ENCODE measurements around the gene RBMS3.

The RBMS3 gene

GRCh38 chr3:29537889-29538609, 257.2 kb downstream of the RBMS3 start:
- DNase-seq = no peak

GRCh38 chr3:29538610-29538958, 257.7 kb downstream of the RBMS3 start:
- DNase-seq = no peak

GRCh38 chr3:29540544-29540943, 259.7 kb downstream of the RBMS3 start:
- DNase-seq = no peak

- no peak for DNase-seq
Observed at GRCh38 chr3:29544701-29545363, 264.0 kb downstream of the RBMS3 start.

- DNase-seq = no peak
Observed at GRCh38 chr3:29545615-29546014, 264.7 kb downstream of the RBMS3 start.

- no peak for DNase-seq
Observed at GRCh38 chr3:29552051-29552450, 271.2 kb downstream of the RBMS3 start.

- no peak for DNase-seq
Observed at GRCh38 chr3:29554566-29554965, 273.7 kb downstream of the RBMS3 start.

GRCh38 chr3:29555590-29555989, 274.7 kb downstream of the RBMS3 start:
- DNase-seq = no peak

GRCh38 chr3:29557186-29557585, 276.3 kb downstream of the RBMS3 start:
- DNase-seq = no peak

GRCh38 chr3:29557825-29558224, 277.0 kb downstream of the RBMS3 start:
- DNase-seq = no peak

GRCh38 chr3:29559741-29560465, 279.0 kb downstream of the RBMS3 start:
- no peak for DNase-seq

GRCh38 chr3:29561651-29562149, 280.8 kb downstream of the RBMS3 start:
- DNase-seq = no peak

- no peak for DNase-seq
Observed at GRCh38 chr3:29565236-29565635, 284.4 kb downstream of the RBMS3 start.

- DNase-seq = no peak
Observed at GRCh38 chr3:29567501-29567900, 286.6 kb downstream of the RBMS3 start.

GRCh38 chr3:29568355-29568754, 287.5 kb downstream of the RBMS3 start:
- no peak for DNase-seq

- DNase-seq = no peak
Observed at GRCh38 chr3:29576181-29576580, 295.3 kb downstream of the RBMS3 start.

GRCh38 chr3:29576675-29577074, 295.8 kb downstream of the RBMS3 start:
- no peak for DNase-seq

GRCh38 chr3:29577250-29577649, 296.4 kb downstream of the RBMS3 start:
- DNase-seq = no peak

GRCh38 chr3:29581311-29581710, 300.4 kb downstream of the RBMS3 start:
- no peak for DNase-seq

- DNase-seq = no peak
Observed at GRCh38 chr3:29582273-29582672, 301.4 kb downstream of the RBMS3 start.

GRCh38 chr3:29583861-29584260, 303.0 kb downstream of the RBMS3 start:
- no peak for DNase-seq

- DNase-seq = no peak
Observed at GRCh38 chr3:29585368-29585767, 304.5 kb downstream of the RBMS3 start.

GRCh38 chr3:29587340-29587739, 306.5 kb downstream of the RBMS3 start:
- no peak for DNase-seq

GRCh38 chr3:29590012-29590411, 309.1 kb downstream of the RBMS3 start:
- no peak for DNase-seq

Data from CD4-positive, alpha-beta T cell treated with Interleukin-4 for 1 hour (primary cell).